ENCODE measurements around the gene ZC3H4.
A peak's percentile ranks its signal among the peaks of the same experiment; 100 is the strongest.

ZC3H4 gene

GRCh38 chr19:47098608-47099007 is 15.0 kb downstream of the ZC3H4 start:
- Histone ChIP-seq H3K27ac (no peak overlapping the region), H3K36me3 (peaks cover 6 to 62% (median 33%) of the 10 kb centered on the region in 11 experiments; a peak in 19 of 22 replicates), H3K9me3 (replicated peaks in 1 of 11) (no peaks in the 10 kb centered on the region), H3K4me3 (no peak overlapping the region), H3K27me3 (no peaks in the 10 kb centered on the region), H3K9ac (no peak overlapping the region), H4K20me1 (peaks cover 5 to 100% (median 85%) of the 10 kb centered on the region in 11 experiments; a peak in 20 of 22 replicates), H3K4me1 (peaks cover 62 to 84% (median 70%) of the 10 kb centered on the region in 10 experiments), H3K4me2 (peak overlapping the region; percentile 82 to 99 (median 96))
- no peak for TF ChIP-seq Cebpa-rat (IDR thresholded peaks at IDR 0.05)

- TF ChIP-seq Cebpa-rat (IDR thresholded peaks at IDR 0.05): no peak
- Histone ChIP-seq H3K27me3 (no peaks in the 10 kb centered on the region), H3K36me3 (peaks cover 16 to 63% (median 42%) of the 10 kb centered on the region in 11 experiments; a peak in 20 of 22 replicates), H3K4me1 (peaks cover 72 to 86% (median 78%) of the 10 kb centered on the region in 10 experiments), H3K4me2 (peak overlapping the region; percentile 82 to 99 (median 96)), H4K20me1 (peaks cover 4 to 98% (median 75%) of the 10 kb centered on the region in 11 experiments; a peak in 20 of 22 replicates), H3K27ac (peak overlapping the region; percentile 18 to 90 (median 87); a peak in 21 of 22 replicates), H3K9me3 (replicated peaks in 1 of 11) (no peaks in the 10 kb centered on the region), H3K4me3 (no peak overlapping the region; a peak in 1 of 20 replicates), H3K9ac (peak overlapping the region in 10 of 11 experiments; percentile 11 to 82 (median 60); a peak in 16 of 22 replicates)
These were observed 16.0 kb downstream of the ZC3H4 start for GRCh38 chr19:47097396-47098201.

- Histone ChIP-seq H3K36me3 (peaks cover 24 to 63% (median 43%) of the 10 kb centered on the region in 11 experiments), H3K4me1 (peaks cover 75 to 86% (median 84%) of the 10 kb centered on the region in 10 experiments), H4K20me1 (peaks cover 0 to 96% (median 66%) of the 10 kb centered on the region in 11 experiments; a peak in 19 of 22 replicates), H3K27me3 (no peaks in the 10 kb centered on the region), H3K9me3 (replicated peaks in 1 of 11) (no peaks in the 10 kb centered on the region), H3K27ac (peak overlapping the region in 10 of 11 experiments; percentile 82 to 90 (median 88); a peak in 19 of 22 replicates), H3K4me2 (peak overlapping the region; percentile 82 to 99 (median 96)), H3K4me3 (0 out of 20 replicates have a peak overlapping the region, but pooled peaks of 1 of the 10 experiments have one; percentile 53), H3K9ac (peak overlapping the region; percentile 37 to 83 (median 77); a peak in 15 of 22 replicates)
- TF ChIP-seq Cebpa-rat (IDR thresholded peaks at IDR 0.05): no peak
These were observed 16.9 kb downstream of the ZC3H4 start for GRCh38 chr19:47096721-47097120.

GRCh38 chr19:47096100-47096704 is 17.4 kb downstream of the ZC3H4 start:
- peak overlapping the region; percentile 82 to 99 (median 96) for H3K4me2 ChIP-seq
- peaks cover 75 to 91% (median 85%) of the 10 kb centered on the region in 10 experiments for H3K4me1 ChIP-seq
- no peaks in the 10 kb centered on the region for H3K27me3 ChIP-seq
- peak overlapping the region; percentile 69 to 90 (median 87); a peak in 21 of 22 replicates for H3K27ac ChIP-seq
- TF ChIP-seq Cebpa-rat (IDR thresholded peaks at IDR 0.05): no peak
- no peaks in the 10 kb centered on the region for H3K9me3 ChIP-seq (replicated peaks in 1 of 11)
- H3K36me3 ChIP-seq: peaks cover 28 to 64% (median 46%) of the 10 kb centered on the region in 11 experiments
- H4K20me1 ChIP-seq: peaks cover 0 to 94% (median 61%) of the 10 kb centered on the region in 11 experiments; a peak in 18 of 22 replicates
- peak overlapping the region in 8 of 10 experiments; percentile 7 to 53 (median 32); a peak in 7 of 20 replicates for H3K4me3 ChIP-seq
- peak overlapping the region; percentile 39 to 83 (median 77); a peak in 21 of 22 replicates for H3K9ac ChIP-seq

- no peaks in the 10 kb centered on the region for H3K9me3 ChIP-seq (replicated peaks in 1 of 11)
- peaks cover 34 to 66% (median 46%) of the 10 kb centered on the region in 11 experiments for H3K36me3 ChIP-seq
- no peak for TF ChIP-seq Cebpa-rat (IDR thresholded peaks at IDR 0.05)
- H3K27ac ChIP-seq: peak overlapping the region; percentile 69 to 90 (median 87)
- H3K4me3 ChIP-seq: peak overlapping the region in 9 of 10 experiments; percentile 6 to 54 (median 39); a peak in 17 of 20 replicates
- peaks cover 75 to 93% (median 86%) of the 10 kb centered on the region in 10 experiments for H3K4me1 ChIP-seq
- peaks cover 0 to 94% (median 55%) of the 10 kb centered on the region in 11 experiments; a peak in 17 of 22 replicates for H4K20me1 ChIP-seq
- peak overlapping the region; percentile 64 to 83 (median 77) for H3K9ac ChIP-seq
- H3K4me2 ChIP-seq: peak overlapping the region; percentile 82 to 99 (median 96)
- no peaks in the 10 kb centered on the region for H3K27me3 ChIP-seq
These were observed 18.0 kb downstream of the ZC3H4 start for GRCh38 chr19:47095476-47096099.

GRCh38 chr19:47094557-47095475 is 18.8 kb downstream of the ZC3H4 start:
- peak overlapping the region; percentile 69 to 90 (median 87) for H3K27ac ChIP-seq
- peak overlapping the region; percentile 64 to 83 (median 77) for H3K9ac ChIP-seq
- peaks cover 70 to 89% (median 80%) of the 10 kb centered on the region in 10 experiments for H3K4me1 ChIP-seq
- no peaks in the 10 kb centered on the region for H3K27me3 ChIP-seq
- no peaks in the 10 kb centered on the region for H3K9me3 ChIP-seq (replicated peaks in 1 of 11)
- no peak for TF ChIP-seq Cebpa-rat (IDR thresholded peaks at IDR 0.05)
- H4K20me1 ChIP-seq: peaks cover 0 to 94% (median 52%) of the 10 kb centered on the region in 11 experiments; a peak in 16 of 22 replicates
- H3K4me2 ChIP-seq: peak overlapping the region; percentile 82 to 99 (median 96)
- H3K36me3 ChIP-seq: peaks cover 42 to 69% (median 48%) of the 10 kb centered on the region in 11 experiments
- peak overlapping the region in 9 of 10 experiments; percentile 6 to 54 (median 39); a peak in 17 of 20 replicates for H3K4me3 ChIP-seq

- Histone ChIP-seq H3K27ac (peak overlapping the region; percentile 69 to 90 (median 87); a peak in 21 of 22 replicates), H3K9me3 (replicated peaks in 1 of 11) (no peaks in the 10 kb centered on the region), H3K27me3 (no peaks in the 10 kb centered on the region), H3K4me3 (peak overlapping the region in 8 of 10 experiments; percentile 9 to 54 (median 44); a peak in 14 of 20 replicates), H3K9ac (peak overlapping the region; percentile 64 to 83 (median 77); a peak in 20 of 22 replicates), H3K36me3 (peaks cover 52 to 73% (median 55%) of the 10 kb centered on the region in 11 experiments), H3K4me1 (peaks cover 60 to 80% (median 74%) of the 10 kb centered on the region in 10 experiments), H4K20me1 (peaks cover 0 to 94% (median 44%) of the 10 kb centered on the region in 11 experiments; a peak in 15 of 22 replicates), H3K4me2 (peak overlapping the region; percentile 82 to 99 (median 96))
- TF ChIP-seq Cebpa-rat (IDR thresholded peaks at IDR 0.05): no peak
These were observed 19.7 kb downstream of the ZC3H4 start for GRCh38 chr19:47093841-47094240.

All from BLaER1 treated with 17β-estradiol and CSF1 and Interleukin-3, amounts not matched to agents 10 nM and 100 nM (cell line).